HG03064 (cell line): ENCODE data around the gene OBSCN.

Source experiments
- ATAC-seq: cut with Tn5 transposase; IDR thresholded peaks from one replicate; pipeline ENCODE4 v1.9.1; 2021; ENCODE audit warnings: low read depth; ENCODE audit not compliant: unreplicated experiment

Gene OBSCN

GRCh38 chr1:228350831-228351781, 143.3 kb downstream of the OBSCN start:
- ATAC-seq: no peak

DNA sequence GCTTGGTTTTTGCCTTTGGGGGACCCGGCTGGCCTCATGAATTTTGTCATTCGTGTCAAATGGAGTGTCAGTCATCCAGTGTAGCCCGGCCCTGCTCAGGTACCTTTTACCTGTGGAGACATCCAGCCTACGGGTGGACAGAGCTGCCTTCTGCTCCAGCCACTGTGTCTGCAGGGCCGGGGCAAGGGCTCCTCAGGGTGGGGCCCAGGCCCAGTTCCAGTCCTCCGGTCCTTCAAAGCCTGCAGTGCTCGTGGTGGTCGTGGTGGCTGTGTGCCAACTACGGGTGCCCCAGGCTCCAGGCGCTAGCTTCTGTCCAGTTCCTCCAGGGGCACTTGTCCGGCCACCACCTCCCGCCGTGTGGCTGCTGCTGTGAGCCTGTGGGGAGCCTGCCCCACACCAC, 144.0 kb downstream of the OBSCN start:
- no peak for ATAC-seq

GRCh38 chr1:228352677-228353481, 145.0 kb downstream of the OBSCN start:
- no peak for ATAC-seq

- ATAC-seq: no peak
These were observed 145.9 kb downstream of the OBSCN start for GRCh38 chr1:228353601-228354371.

DNA sequence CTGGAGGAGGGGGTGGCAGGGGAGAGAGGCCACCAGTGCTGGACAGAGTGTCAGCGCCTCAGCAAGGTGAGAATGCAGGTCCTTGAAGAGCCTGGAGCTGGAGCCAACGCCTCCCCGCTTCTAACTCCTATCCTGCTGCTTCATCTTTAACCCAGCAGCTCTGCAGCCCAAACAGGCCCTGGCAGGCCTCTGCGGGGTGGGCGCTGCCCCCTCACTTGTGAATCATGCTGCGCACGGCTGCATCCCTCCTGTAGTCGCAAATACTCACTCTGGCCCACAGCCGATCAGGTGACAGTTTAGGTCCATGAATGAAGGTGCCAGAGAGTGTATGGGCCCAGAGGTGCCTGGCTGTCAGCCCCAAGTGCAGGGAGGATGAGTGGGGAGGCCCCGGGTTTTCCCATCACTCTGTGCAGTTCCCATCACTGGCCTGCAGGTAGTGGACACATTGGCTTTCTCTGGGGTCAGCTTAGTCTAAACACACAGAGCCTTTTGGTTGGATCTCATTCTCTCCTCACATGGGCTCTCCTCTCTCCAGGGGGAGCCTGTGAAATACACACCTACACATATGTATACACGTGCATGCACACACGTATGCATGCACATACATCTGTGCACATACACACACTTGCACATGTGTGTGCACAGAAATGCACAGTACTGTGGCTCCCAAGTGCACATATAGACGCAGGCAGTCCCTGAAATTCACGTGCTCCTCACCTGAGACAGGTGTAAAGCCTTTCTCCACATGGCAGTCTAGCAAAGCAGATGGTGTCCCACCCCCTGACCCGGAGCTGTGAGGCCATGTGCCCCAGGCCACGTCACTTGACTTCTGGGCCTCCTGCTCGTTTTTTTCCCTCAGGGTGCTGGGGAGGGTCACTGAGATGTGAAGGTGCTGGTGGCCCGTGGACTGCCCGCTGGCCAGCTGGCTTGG, 146.8 kb downstream of the OBSCN start:
- no peak for ATAC-seq

GRCh38 chr1:228356897-228357680, 149.2 kb downstream of the OBSCN start:
- ATAC-seq: no peak

GRCh38 chr1:228358039-228358763, 150.4 kb downstream of the OBSCN start:
- no peak for ATAC-seq

GRCh38 chr1:228358764-228359612, 151.1 kb downstream of the OBSCN start:
- ATAC-seq: no peak

DNA sequence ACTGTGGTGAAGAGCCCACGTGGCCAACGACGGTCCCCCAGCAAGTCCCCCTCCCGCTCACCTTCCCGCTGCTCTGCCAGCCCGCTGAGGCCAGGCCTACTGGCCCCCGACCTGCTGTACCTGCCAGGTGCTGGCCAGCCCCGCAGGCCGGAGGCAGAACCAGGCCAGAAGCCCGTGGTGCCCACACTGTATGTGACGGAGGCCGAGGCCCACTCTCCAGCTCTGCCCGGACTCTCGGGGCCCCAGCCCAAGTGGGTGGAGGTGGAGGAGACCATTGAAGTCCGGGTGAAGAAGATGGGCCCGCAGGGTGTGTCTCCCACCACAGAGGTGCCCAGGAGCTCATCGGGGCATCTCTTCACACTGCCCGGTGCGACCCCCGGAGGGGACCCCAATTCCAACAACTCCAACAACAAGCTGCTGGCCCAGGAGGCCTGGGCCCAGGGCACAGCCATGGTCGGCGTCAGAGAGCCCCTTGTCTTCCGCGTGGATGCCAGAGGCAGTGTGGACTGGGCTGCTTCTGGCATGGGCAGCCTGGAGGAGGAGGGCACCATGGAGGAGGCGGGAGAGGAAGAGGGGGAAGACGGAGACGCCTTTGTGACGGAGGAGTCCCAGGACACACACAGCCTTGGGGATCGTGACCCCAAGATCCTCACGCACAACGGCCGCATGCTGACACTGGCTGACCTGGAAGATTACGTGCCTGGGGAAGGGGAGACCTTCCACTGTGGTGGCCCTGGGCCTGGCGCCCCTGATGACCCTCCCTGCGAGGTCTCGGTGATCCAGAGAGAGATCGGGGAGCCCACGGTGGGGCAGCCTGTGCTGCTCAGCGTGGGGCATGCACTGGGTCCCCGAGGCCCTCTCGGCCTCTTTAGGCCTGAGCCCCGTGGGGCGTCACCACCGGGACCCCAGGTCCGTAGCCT, 152.0 kb downstream of the OBSCN start:
- no peak for ATAC-seq

DNA sequence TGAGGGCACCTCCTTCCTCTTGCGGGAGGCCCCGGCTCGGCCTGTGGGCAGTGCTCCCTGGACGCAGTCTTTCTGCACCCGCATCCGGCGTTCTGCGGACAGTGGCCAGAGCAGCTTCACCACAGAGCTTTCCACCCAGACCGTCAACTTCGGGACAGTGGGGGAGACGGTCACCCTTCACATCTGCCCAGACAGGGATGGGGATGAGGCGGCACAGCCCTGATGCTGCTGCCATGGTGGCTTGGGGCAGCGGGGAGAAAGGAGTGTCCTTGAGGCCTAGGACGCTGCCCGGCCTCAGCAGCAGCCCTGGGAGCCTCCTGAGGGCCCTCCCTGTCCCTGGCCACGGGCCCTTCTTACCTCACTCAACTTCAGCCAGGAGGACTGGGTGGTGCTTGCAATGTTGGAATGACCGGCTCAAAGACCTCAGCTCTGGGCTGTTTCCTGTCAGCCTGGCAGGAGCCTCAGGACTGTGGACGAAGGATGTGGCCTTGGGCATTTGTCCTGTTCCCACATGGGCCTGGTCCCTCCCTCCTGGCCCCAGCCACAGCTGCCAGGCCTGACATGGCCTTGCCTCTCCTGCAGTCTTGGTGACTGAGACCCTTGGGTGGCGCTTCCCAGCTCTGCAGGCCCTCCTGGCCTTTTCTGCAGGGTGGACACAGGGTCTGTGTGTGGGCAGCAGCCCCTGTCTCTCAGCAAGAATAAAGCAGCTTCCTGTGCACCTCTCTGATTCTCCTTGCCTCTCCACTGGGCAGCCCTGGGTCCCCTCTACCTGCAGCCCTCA, 152.9 kb downstream of the OBSCN start:
- ATAC-seq: no peak

GRCh38 chr1:228361314-228362140, 153.7 kb downstream of the OBSCN start:
- ATAC-seq: no peak

DNA sequence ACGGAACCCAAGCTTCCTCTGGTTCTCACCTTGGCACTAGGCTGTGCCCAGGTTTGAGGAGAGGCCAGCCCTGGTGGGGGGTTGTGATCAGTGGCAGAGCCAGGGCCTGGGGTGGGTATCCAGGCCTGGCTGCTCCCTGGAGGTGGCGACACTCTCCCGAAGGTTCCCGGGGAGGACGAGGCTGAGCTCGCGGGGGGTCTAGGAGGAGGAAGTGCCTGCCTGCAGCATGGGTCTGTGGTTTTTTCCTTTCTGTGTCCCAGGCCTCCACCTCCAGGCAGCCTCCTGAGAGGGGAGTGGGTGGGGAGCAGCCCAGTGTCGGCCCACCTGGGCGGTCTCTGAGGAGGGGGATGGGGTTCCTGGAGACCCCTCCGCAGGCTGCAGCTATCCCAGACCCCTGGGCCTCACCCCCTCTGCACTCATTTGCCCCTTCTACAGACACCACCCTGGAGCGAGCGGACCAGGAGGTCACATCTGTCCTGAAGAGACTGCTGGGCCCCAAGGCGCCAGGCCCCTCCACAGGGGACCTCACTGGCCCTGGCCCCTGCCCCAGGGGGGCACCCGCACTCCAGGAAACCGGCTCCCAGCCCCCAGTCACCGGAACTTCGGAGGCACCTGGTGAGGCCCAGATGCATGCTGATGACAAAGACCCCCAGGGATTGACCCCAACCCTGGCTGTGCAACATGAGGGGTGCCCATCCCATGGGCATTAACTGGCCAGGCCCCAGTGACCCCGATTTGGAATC, 154.5 kb downstream of the OBSCN start:
- no peak for ATAC-seq

- ATAC-seq: no peak
These were observed 155.1 kb downstream of the OBSCN start for GRCh38 chr1:228362884-228363450.

DNA sequence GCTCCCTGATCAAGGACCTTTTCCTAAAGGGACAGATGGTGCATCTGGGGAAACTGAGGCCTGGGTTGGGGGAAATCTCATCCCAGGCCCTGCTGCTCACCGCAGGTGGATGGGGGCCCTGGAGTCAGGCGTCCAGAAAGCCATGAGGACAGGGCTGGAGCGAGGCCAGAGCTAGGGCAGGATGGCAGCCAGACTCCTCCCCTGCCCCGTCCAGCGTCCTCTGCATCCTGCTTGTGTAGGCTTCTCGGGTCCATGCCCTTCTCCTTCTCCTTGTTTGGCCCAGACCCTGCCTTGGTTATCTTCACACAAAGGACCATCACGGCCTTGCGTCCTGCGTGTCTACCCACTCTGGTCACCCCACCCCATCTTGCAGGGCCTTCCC, 155.8 kb downstream of the OBSCN start:
- no peak for ATAC-seq
